Prostate gland (tissue), 2 donors: ENCODE measurements around the gene FGD5.

Source experiments
- CTCF ChIP-seq, 4 experiments: fragments of 200-600 bp in 2 of 4; fragments of 450-650 bp in 2 of 4; sonication (generic) in 2 of 4; IDR thresholded peaks; 1 replicate in 3 of 4; 2 replicates in 1 of 4; pipeline ENCODE4 v1.5.1; 2016 to 2019; ENCODE audit warnings: antibody characterized with exemption in 4 of 4, mild to moderate bottlenecking in 2 of 4, moderate library complexity in 2 of 4
- POLR2A ChIP-seq: fragments of 450-650 bp; IDR thresholded peaks from one replicate; pipeline ENCODE4 v1.6.1; 2016; ENCODE audit warnings: antibody characterized with exemption, mild to moderate bottlenecking
- POLR2AphosphoS5 ChIP-seq: sonication (generic); formaldehyde crosslinking; IDR thresholded peaks from one replicate; pipeline ENCODE4 v1.6.1; 2017; ENCODE audit warnings: antibody characterized with exemption

DNA sequence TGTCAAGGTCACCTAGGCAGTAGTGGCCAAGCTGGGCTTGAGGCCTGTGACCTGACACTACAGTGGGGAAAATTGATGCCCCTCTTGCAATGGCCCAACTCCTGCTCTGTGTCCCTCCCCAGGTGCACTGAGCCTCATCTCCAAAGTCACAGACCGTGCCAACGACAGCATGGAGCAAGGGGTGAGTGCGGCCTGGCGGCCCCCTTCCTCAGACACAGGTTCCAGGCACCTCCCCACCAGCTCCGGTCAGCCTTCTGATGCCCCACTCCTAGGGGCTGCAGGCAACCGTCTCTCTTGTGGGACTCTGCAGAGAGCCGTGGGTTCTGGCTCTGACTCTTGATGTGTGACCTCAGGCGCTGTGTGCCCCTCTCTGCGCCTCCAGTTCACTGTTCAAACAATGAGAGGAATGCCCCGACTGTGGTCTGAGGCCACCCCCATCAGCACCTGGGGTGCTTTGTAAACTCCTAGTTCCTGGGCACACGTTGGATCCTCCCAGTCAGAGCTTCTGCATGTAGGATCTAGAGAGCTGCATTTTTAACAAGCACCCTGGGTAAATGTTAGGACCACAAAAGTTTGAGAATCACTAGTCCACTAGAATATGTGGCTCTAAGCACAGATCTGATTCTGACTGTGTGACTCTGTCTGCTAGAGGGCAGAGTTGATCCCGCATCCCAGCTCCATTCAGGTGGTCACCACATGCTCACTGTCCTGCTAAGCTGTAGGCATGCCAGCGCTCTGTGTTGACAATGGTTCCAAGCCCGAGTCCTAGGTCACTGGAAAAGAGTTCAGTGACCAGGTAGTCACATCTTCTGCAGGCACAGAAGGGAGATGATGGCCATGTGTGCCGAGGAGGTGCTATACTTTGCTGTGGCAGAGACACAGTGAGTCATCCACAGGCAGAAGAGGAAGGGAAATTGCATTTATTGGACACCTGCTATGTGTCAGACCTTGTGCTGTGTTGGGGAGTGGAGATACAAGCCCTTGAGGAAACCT is 82.4 kb downstream of the FGD5 start:
- TF ChIP-seq CTCF (IDR thresholded peaks at IDR 0.05) (no peak), POLR2AphosphoS5 (no peak), POLR2A (no peak)
